Tibial nerve (tissue), 4 donors: Measurements from ENCODE around the gene MRPS26. TPM values are rescaled to one million over a fixed set of nuclear protein-coding genes. Genes with fewer than 3 reads are reported as not detected.

Experiments used
- DNase-seq, 2 donors: peaks; one replicate each; pipeline ENCODE4 v3.0.0-alpha.2; 2019; ENCODE audit warnings: low spot score in 2 of 2
- H3K27ac ChIP-seq, 4 donors: fragments of 200-600 bp; sonication (generic) in 3 of 4; one replicate each; pipeline ENCODE4 v1.5.1; 2017 to 2019; ENCODE audit warnings: mild to moderate bottlenecking in 1 of 4
- H3K27me3 ChIP-seq, 2 donors: fragments of 200-600 bp; sonication (generic) in 1 of 2; one replicate each; pipeline versions ENCODE4 v1.5.1 to v1.6.0; 2017 to 2019
- H3K36me3 ChIP-seq, 3 donors: fragments of 200-600 bp; sonication (generic); one replicate each; pipeline ENCODE4 v1.5.1; 2018 to 2019
- H3K4me1 ChIP-seq, 4 donors: fragments of 200-600 bp; sonication (generic) in 3 of 4; one replicate each; pipeline ENCODE4 v1.5.1; 2017 to 2019
- H3K4me3 ChIP-seq, 4 donors: fragments of 200-600 bp; sonication (generic) in 3 of 4; one replicate each; pipeline ENCODE4 v1.5.1; 2017 to 2019; ENCODE audit warnings: mild to moderate bottlenecking in 1 of 4, moderate library complexity in 1 of 4
- H3K9me3 ChIP-seq, 4 donors: fragments of 200-600 bp; sonication (generic) in 3 of 4; one replicate each; pipeline ENCODE4 v1.5.1; 2017 to 2019
- EP300 ChIP-seq, 2 donors: sonication (generic); formaldehyde crosslinking; IDR thresholded peaks; one replicate each; pipeline ENCODE4 v1.6.1; 2017; ENCODE audit warnings: antibody characterized with exemption in 2 of 2, mild to moderate bottlenecking in 1 of 2
- POLR2A ChIP-seq, 2 donors: fragments of 450-650 bp; IDR thresholded peaks; one replicate each; pipeline ENCODE4 v1.6.1; 2017; ENCODE audit warnings: antibody characterized with exemption in 2 of 2, mild to moderate bottlenecking in 2 of 2, moderate library complexity in 2 of 2
- WGBS, 2 donors: methylation state at CpG; one replicate each; pipeline ENCODE4 v1.1.5; 2018; 5-methylcytosine and 5-hydroxymethylcytosine counted together
- total RNA-seq, 4 donors: library from RNA; depleted of rRNA; stranded (reverse); fragments of >200 nt; gene quantifications; one replicate each; pipeline ENCODE4 v1.1.0, GENCODE V29; 2016
- TF ChIP-seq, protein P1 (sequence below), 5 experiments: fragments of 200-600 bp in 3 of 5; fragments of 450-650 bp in 2 of 5; sonication (generic) in 3 of 5; IDR thresholded peaks; one replicate each; pipeline ENCODE4 v1.5.1; 2016 to 2019; ENCODE audit warnings: antibody characterized with exemption in 5 of 5, mild to moderate bottlenecking in 3 of 5, moderate library complexity in 2 of 5

Gene MRPS26
- total RNA-seq = 10 to 100 TPM; 43.2 to 87.9 (median 59.5) TPM

DNA sequence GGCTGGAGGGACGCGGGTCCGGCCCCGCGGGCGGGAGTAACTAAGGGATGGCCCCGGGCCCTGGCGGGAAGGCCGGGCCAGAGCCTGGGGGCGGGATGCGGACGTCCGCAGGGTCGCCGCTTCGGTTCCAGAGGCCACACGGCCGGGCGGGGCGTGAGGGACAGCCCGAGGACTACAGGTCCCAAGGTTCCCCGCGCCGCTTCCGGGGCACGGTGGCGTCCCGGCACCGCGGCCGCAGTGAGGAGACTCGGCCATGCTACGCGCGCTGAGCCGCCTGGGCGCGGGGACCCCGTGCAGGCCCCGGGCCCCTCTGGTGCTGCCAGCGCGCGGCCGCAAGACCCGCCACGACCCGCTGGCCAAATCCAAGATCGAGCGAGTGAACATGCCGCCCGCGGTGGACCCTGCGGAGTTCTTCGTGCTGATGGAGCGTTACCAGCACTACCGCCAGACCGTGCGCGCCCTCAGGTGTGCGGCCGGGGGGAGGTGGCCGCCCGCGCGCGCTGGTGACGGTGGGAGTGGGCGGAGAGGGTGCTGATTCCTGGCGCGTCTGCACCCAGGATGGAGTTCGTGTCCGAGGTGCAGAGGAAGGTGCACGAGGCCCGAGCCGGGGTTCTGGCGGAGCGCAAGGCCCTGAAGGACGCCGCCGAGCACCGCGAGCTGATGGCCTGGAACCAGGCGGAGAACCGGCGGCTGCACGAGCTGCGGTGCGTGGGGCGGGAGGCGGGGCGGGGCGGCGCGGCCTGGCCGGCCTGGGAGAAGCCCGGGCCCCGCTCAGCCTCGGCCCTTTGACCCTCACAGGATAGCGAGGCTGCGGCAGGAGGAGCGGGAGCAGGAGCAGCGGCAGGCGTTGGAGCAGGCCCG is at the start of gene MRPS26:
Gene MRPS26, plus strand, starts transcription at position 237 of the 861 bp plus-strand sequence. Its CDS starts 17 bp downstream, at position 254.
- Histone ChIP-seq H3K27me3 (no peaks in the 10 kb centered on the region), H3K4me1 (peaks cover 0 to 52% (median 26%) of the 10 kb centered on the region in 4 donors)
- 0% methylated on average over 3 to 80 of the region's 104 CpGs for WGBS, 2 donors

DNA sequence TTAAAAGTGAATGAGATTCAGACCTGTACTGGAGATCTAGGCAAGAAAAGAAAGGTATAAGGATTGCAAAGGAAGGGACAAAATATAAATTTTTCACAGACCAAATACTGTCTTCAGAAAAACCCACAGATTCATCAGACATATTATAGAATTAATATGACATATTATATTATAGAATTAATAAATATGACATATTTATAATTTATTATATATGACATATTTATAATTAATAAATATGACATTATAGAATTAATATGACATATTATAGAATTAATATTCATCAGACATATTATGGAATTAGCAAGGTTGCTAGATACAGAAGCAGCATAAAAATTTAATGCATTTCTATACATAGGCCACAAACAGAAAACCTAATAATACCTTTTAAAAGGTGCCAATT is 47.1 kb upstream of the MRPS26 start:
- peaks cover 0 to 50% (median 3%) of the 10 kb centered on the region in 3 donors for H3K36me3 ChIP-seq

More for the DNA sequence above, at the start of gene MRPS26:
- peak within 1 kb of the TSS; percentile 91 to 97 (median 94) for H3K27ac ChIP-seq
- H3K36me3 ChIP-seq = peaks cover 0 to 32% (median 4%) of the 10 kb centered on the region in 3 donors
- DNase-seq = peak; percentile 74 to 79
- peak in 1 of 2 donors; percentile 64 for TF ChIP-seq POLR2A (IDR thresholded peaks at IDR 0.05)
- TF ChIP-seq, protein P1, sequence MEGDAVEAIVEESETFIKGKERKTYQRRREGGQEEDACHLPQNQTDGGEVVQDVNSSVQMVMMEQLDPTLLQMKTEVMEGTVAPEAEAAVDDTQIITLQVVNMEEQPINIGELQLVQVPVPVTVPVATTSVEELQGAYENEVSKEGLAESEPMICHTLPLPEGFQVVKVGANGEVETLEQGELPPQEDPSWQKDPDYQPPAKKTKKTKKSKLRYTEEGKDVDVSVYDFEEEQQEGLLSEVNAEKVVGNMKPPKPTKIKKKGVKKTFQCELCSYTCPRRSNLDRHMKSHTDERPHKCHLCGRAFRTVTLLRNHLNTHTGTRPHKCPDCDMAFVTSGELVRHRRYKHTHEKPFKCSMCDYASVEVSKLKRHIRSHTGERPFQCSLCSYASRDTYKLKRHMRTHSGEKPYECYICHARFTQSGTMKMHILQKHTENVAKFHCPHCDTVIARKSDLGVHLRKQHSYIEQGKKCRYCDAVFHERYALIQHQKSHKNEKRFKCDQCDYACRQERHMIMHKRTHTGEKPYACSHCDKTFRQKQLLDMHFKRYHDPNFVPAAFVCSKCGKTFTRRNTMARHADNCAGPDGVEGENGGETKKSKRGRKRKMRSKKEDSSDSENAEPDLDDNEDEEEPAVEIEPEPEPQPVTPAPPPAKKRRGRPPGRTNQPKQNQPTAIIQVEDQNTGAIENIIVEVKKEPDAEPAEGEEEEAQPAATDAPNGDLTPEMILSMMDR (IDR thresholded peaks at IDR 0.05) = peak in 1 of 5 experiments; percentile 30
- peak in 1 of 2 donors; percentile 75 for TF ChIP-seq EP300 (IDR thresholded peaks at IDR 0.05)
- no peaks in the 10 kb centered on the region for H3K9me3 ChIP-seq
- H3K4me3 ChIP-seq = peak within 1 kb of the TSS; percentile 63 to 96 (median 86)

DNA sequence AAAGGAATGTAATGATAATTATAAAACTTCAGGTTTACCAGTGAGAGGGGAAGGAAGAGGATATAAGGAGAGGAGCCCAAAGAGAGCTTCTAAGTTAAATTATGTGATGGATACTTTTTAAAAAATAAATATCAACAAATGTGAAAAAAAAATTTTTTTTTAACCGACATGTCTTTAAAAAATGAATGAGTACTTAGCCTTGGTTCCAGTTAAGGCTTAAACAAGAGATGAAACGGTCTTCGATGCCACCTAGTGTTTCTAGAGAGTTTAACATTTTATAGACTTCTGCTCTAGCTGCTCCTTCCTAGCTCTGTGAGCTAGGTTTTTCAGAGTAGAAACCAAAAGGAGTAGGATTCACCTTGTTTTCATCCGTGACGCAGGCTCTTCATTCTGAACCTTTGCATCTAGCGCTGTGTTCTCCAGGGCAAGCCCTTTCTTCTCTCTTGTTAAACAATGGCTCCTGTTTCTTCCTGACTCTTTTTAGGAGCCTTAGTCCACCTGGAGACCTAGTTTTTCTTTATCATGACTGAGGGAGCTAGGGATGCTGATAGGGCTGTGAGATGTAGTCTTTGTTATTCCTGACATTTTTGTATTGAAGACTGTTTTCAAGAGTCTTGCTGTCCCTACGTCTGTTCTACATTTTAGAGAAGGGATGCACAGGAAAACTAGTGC is 44.9 kb upstream of the MRPS26 start:
- Histone ChIP-seq H3K36me3 (peaks cover 0 to 48% (median 0%) of the 10 kb centered on the region in 3 donors), H3K27ac (no peak overlapping the region), H3K27me3 (no peaks in the 10 kb centered on the region), H3K4me1 (no peaks in the 10 kb centered on the region), H3K9me3 (no peaks in the 10 kb centered on the region), H3K4me3 (no peak overlapping the region)
- no peak for TF ChIP-seq EP300 (IDR thresholded peaks at IDR 0.05)
- TF ChIP-seq, protein P1 (IDR thresholded peaks at IDR 0.05) = peak; percentile 17 to 55 (median 44)
- TF ChIP-seq POLR2A (IDR thresholded peaks at IDR 0.05) = no peak
- 43 to 53% methylated on average over 7 of the region's 7 CpGs for WGBS, 2 donors
- no peak for DNase-seq

More for the DNA sequence above, 47.1 kb upstream of the MRPS26 start:
- TF ChIP-seq, protein P1 (IDR thresholded peaks at IDR 0.05) = no peak
- TF ChIP-seq EP300 (IDR thresholded peaks at IDR 0.05) = no peak
- no peak for TF ChIP-seq POLR2A (IDR thresholded peaks at IDR 0.05)
- Histone ChIP-seq H3K9me3 (no peaks in the 10 kb centered on the region), H3K27me3 (no peaks in the 10 kb centered on the region), H3K27ac (no peak overlapping the region), H3K4me3 (no peak overlapping the region), H3K4me1 (no peaks in the 10 kb centered on the region)
- DNase-seq = no peak

DNA sequence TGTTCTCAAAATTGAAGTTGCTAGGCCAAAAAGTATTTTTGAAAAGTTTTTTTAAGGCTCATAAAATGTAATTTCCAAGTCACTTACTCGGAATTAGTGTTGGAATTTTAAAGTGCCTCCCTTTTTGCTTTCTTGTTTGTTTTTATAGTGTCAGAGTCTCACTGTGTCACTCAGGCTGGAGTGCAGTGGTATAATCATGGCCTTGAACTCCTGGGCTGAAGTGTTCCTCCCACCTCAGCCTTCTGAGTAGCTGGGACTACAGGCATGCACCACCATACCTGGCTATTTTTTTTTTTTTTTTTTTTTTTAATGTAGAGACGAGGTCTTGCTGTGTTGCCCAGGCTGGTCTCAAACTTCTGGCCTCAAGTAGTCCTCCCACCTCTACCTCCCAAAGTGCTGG is 42.4 kb upstream of the MRPS26 start:
- Histone ChIP-seq H3K27me3 (no peaks in the 10 kb centered on the region), H3K4me1 (no peaks in the 10 kb centered on the region), H3K9me3 (no peaks in the 10 kb centered on the region), H3K27ac (no peak overlapping the region), H3K36me3 (peaks cover 0 to 57% (median 0%) of the 10 kb centered on the region in 3 donors), H3K4me3 (no peak overlapping the region)
- WGBS, 2 donors = 82 to 85% methylated on average over 2 of the region's 2 CpGs
- no peak for DNase-seq
- TF ChIP-seq EP300 (IDR thresholded peaks at IDR 0.05) = no peak
- TF ChIP-seq POLR2A (IDR thresholded peaks at IDR 0.05) = no peak
- TF ChIP-seq, protein P1 (IDR thresholded peaks at IDR 0.05) = no peak
